Panc1 (cell line): Measurements from ENCODE around the gene HPF1. TPM values are rescaled to one million over a fixed set of nuclear protein-coding genes. Genes with fewer than 3 reads are reported as not detected.

Experiments
- ATAC-seq: fragments of 200-7000 bp; cut with Tn5 transposase; 2 replicates; pipeline ENCODE4 v1.9.1; 2020; ENCODE audit warnings: mild to moderate bottlenecking, moderate library complexity
- BruUV-seq: library from RNA; stranded (reverse); fragments of 400-500 nt; replicated peaks from 2 replicates; lab custom pipeline; 2021; lab: Mats Ljungman, UMichigan
- CTCF ChIA-PET: fragments of 300-600 bp; sonication (Branson Sonifier 250); formaldehyde crosslinking; loops from one replicate; lab custom pipeline; 2022; ENCODE audit warnings: antibody characterized with exemption; lab: Charles Lee
- POLR2A ChIA-PET: fragments of 300-600 bp; sonication (Branson Sonifier 250); formaldehyde crosslinking; loops from one replicate; lab custom pipeline; 2022; ENCODE audit warnings: antibody characterized with exemption; lab: Charles Lee
- DNase-seq: peaks from one replicate; pipeline ENCODE4 v3.0.0-alpha.2; 2010; ENCODE audit warnings: low read depth, low spot score
- H3K27ac ChIP-seq: 2 replicates; pipeline ENCODE4 v1.5.1; 2011; ENCODE audit warnings: mild to moderate bottlenecking, low read length, inconsistent platforms
- H3K27me3 ChIP-seq: fragments of 200-500 bp; sonication (Bioruptor generic); 2 replicates; pipeline ENCODE4 v1.6.0; 2014; ENCODE audit warnings: low read length, inconsistent platforms; ENCODE audit not compliant: control insufficient read depth, insufficient read depth
- H3K36me3 ChIP-seq: fragments of 200-500 bp; sonication (Bioruptor generic); 2 replicates; pipeline ENCODE4 v1.5.1; 2014; ENCODE audit warnings: inconsistent platforms, mild to moderate bottlenecking, low read length, moderate library complexity; ENCODE audit not compliant: control insufficient read depth, insufficient read depth
- H3K4me1 ChIP-seq: 2 replicates; pipeline ENCODE4 v1.5.1; 2011; ENCODE audit warnings: inconsistent platforms, mild to moderate bottlenecking, low read length, moderate library complexity; ENCODE audit not compliant: control insufficient read depth, insufficient read depth
- H3K4me3 ChIP-seq, 2 experiments: 2 replicates each; pipeline ENCODE4 v1.5.1; 2011 to 2012; ENCODE audit warnings: low read depth in 2 of 2, low read length in 2 of 2, mild to moderate bottlenecking in 2 of 2, inconsistent platforms in 1 of 2, moderate library complexity in 1 of 2
- H3K9me3 ChIP-seq: fragments of 200-500 bp; sonication (Bioruptor generic); 2 replicates; pipeline ENCODE4 v1.5.1; 2014; ENCODE audit warnings: low read depth, mild to moderate bottlenecking, inconsistent platforms, low read length, moderate library complexity; ENCODE audit not compliant: control insufficient read depth, insufficient read depth
- CTCF ChIP-seq: fragments of 450-650 bp; IDR thresholded peaks from 2 replicates; pipeline ENCODE4 v1.5.1; 2017; ENCODE audit warnings: mild to moderate bottlenecking
- POLR2AphosphoS5 ChIP-seq: IDR thresholded peaks from 2 replicates; pipeline ENCODE4 v1.6.1; 2012; ENCODE audit warnings: mild to moderate bottlenecking, low read depth, low read length, moderate library complexity
- SIN3A ChIP-seq: IDR thresholded peaks from 2 replicates; pipeline ENCODE4 v1.6.1; 2012; ENCODE audit warnings: low read depth, mild to moderate bottlenecking, low read length, moderate library complexity, borderline replicate concordance; ENCODE audit not compliant: insufficient read depth
- TCF7L2 ChIP-seq: IDR thresholded peaks from 2 replicates; pipeline ENCODE4 v1.6.1; 2011; ENCODE audit warnings: mild to moderate bottlenecking, low read depth, low read length, inconsistent platforms
- in situ Hi-C: cut with HindIII; loops from 2 replicates; pipeline ENCODE4 v1.10.0; 2016; ENCODE audit warnings: low sequenced_read_pairs, low pct_unique_long_range_greater_than_20kb
- intact Hi-C: fragments of 100-400 bp; cut with micrococcal nuclease; formaldehyde crosslinking; loops from one replicate; pipeline ENCODE4 v1.10.0; 2022; ENCODE audit not compliant: unreplicated experiment
- total RNA-seq: library from RNA; stranded (reverse); gene quantifications from one replicate; pipeline ENCODE4 v1.2.1, GENCODE V29; 2021; ENCODE audit not compliant: unreplicated experiment
- TF ChIP-seq, protein P1 (sequence below), 2 experiments: IDR thresholded peaks; 2 replicates each; pipeline ENCODE4 v1.6.1; 2011 to 2012; ENCODE audit warnings: low read depth in 2 of 2, control low read depth in 1 of 2, low read length in 1 of 2, mild to moderate bottlenecking in 1 of 2, moderate library complexity in 1 of 2; ENCODE audit not compliant: insufficient read depth in 1 of 2

The HPF1 gene
- total RNA-seq, 1 experiment from 2014 or later: 21.4 TPM

DNA sequence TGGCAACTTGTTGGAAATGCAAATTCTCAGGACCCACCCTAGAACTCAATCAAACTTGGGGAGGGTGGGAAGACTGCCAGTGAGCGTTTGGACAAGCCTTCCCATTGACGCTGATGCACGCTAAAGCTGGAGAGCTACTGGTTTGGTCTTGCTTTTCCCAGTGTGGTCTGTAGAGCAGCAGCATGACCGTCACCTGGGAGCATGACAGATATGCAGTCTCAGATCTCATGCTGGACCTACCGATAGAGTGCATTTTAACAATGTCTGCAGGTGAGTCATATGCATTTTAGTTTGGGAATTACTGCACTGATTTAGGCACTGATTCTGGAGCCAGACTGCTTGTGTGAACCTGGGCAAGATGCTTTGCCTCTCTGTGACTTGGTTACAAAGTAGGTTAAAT is 27.2 kb downstream of the HPF1 start:
- in situ Hi-C loops (no loop called here), intact Hi-C loops (no loop called here)
- H3K36me3 ChIP-seq: no peaks in the 10 kb centered on the region
- H3K4me1 ChIP-seq: no peaks in the 10 kb centered on the region
- no peak for TF ChIP-seq POLR2AphosphoS5
- TF ChIP-seq CTCF: no peak
- TF ChIP-seq, protein P1, sequence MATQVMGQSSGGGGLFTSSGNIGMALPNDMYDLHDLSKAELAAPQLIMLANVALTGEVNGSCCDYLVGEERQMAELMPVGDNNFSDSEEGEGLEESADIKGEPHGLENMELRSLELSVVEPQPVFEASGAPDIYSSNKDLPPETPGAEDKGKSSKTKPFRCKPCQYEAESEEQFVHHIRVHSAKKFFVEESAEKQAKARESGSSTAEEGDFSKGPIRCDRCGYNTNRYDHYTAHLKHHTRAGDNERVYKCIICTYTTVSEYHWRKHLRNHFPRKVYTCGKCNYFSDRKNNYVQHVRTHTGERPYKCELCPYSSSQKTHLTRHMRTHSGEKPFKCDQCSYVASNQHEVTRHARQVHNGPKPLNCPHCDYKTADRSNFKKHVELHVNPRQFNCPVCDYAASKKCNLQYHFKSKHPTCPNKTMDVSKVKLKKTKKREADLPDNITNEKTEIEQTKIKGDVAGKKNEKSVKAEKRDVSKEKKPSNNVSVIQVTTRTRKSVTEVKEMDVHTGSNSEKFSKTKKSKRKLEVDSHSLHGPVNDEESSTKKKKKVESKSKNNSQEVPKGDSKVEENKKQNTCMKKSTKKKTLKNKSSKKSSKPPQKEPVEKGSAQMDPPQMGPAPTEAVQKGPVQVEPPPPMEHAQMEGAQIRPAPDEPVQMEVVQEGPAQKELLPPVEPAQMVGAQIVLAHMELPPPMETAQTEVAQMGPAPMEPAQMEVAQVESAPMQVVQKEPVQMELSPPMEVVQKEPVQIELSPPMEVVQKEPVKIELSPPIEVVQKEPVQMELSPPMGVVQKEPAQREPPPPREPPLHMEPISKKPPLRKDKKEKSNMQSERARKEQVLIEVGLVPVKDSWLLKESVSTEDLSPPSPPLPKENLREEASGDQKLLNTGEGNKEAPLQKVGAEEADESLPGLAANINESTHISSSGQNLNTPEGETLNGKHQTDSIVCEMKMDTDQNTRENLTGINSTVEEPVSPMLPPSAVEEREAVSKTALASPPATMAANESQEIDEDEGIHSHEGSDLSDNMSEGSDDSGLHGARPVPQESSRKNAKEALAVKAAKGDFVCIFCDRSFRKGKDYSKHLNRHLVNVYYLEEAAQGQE (IDR thresholded peaks at IDR 0.05; ENCODE audit: insufficient read depth in 1 of 2, low read depth in 2 of 2, low read length in 1 of 2): no peak
- TF ChIP-seq TCF7L2: no peak
- TF ChIP-seq SIN3A: no peak
- DNase-seq: no peak
- BruUV-seq: no TSS peak
- no peak for ATAC-seq
- ChIA-PET CTCF (no interaction called here), POLR2A (no interaction called here)
- no peaks in the 10 kb centered on the region for H3K9me3 ChIP-seq
- H3K4me3 ChIP-seq: no peak overlapping the region
- no peak overlapping the region for H3K27ac ChIP-seq
- H3K27me3 ChIP-seq: no peaks in the 10 kb centered on the region

DNA sequence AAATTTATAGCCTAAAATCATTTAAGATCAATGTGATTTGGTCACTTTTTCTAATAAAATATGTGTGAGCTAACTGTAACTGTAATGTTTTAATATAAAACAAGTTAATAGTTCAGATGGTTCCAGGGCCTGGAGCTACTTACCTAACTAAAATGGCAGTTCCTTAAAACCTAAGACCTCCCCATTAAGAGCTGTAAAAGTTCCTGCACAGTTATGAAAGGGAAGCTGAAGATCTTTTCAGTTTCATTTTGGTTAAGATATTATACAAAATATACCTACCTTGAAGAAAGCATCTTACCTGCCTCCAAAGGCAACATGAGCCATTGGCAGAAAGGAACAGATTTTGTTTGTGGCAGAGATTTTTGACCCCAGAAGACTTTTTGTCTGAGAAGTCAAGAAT is 30.1 kb downstream of the HPF1 start:
- DNase-seq (no peak), ATAC-seq (no peak)
- intact Hi-C loops: no loop called here
- Histone ChIP-seq H3K27ac (no peak overlapping the region), H3K4me1 (no peaks in the 10 kb centered on the region), H3K27me3 (no peaks in the 10 kb centered on the region), H3K36me3 (no peaks in the 10 kb centered on the region), H3K4me3 (no peak overlapping the region), H3K9me3 (no peaks in the 10 kb centered on the region)
- CTCF ChIA-PET: no interaction called here
- TF ChIP-seq SIN3A (no peak), TCF7L2 (no peak), POLR2AphosphoS5 (no peak), CTCF (no peak)
- TF ChIP-seq, protein P1 (IDR thresholded peaks at IDR 0.05; ENCODE audit: insufficient read depth in 1 of 2, low read depth in 2 of 2, low read length in 1 of 2): no peak
- POLR2A ChIA-PET: no interaction called here
- in situ Hi-C loops: no loop called here
- no TSS peak for BruUV-seq
